CD14-positive monocyte (primary cell): ENCODE results near the gene NEURL1B. TPM values are rescaled to one million over a fixed set of nuclear protein-coding genes. Genes with fewer than 3 reads are reported as not detected.

Experiments used
- DNase-seq, 3 donors: peaks; one replicate each; pipeline ENCODE4 v3.0.0-alpha.2; 2011 to 2022
- H2AFZ ChIP-seq: 2 replicates; pipeline ENCODE4 v1.6.0; 2012; ENCODE audit warnings: mild to moderate bottlenecking, low read depth, low read length, inconsistent platforms; ENCODE audit not compliant: insufficient read depth, poor library complexity, severe bottlenecking
- H3K27ac ChIP-seq, 2 donors: 1 replicate in 1 of 2; 2 replicates in 1 of 2; pipeline ENCODE4 v1.5.1; 2012 to 2013; ENCODE audit warnings: low read length in 2 of 2, control low read depth in 1 of 2, inconsistent platforms in 1 of 2, low read depth in 1 of 2, mild to moderate bottlenecking in 1 of 2
- H3K27me3 ChIP-seq, 2 donors: one replicate each; pipeline versions ENCODE4 v1.6.0 to v1.6.1; 2011 to 2013; ENCODE audit warnings: low read length in 2 of 2; ENCODE audit not compliant: control insufficient read depth in 2 of 2, insufficient read depth in 2 of 2
- H3K36me3 ChIP-seq, 2 donors: replicated peaks in 1 of 2; 1 replicate in 1 of 2; 2 replicates in 1 of 2; pipeline versions ENCODE4 v1.5.1 to v1.6.1; 2012 to 2013; ENCODE audit warnings: low read length in 2 of 2, control low read depth in 1 of 2, inconsistent platforms in 1 of 2, mild to moderate bottlenecking in 1 of 2; ENCODE audit not compliant: insufficient read depth in 2 of 2, control insufficient read depth in 1 of 2
- H3K4me1 ChIP-seq, 2 donors: 1 replicate in 1 of 2; 2 replicates in 1 of 2; pipeline versions ENCODE4 v1.5.1 to v1.6.1; 2012 to 2013; ENCODE audit warnings: low read length in 2 of 2, control low read depth in 1 of 2, inconsistent platforms in 1 of 2, mild to moderate bottlenecking in 1 of 2, moderate library complexity in 1 of 2; ENCODE audit not compliant: insufficient read depth in 2 of 2, control insufficient read depth in 1 of 2
- H3K4me2 ChIP-seq: replicated peaks from 2 replicates; pipeline ENCODE3; 2012; ENCODE audit warnings: low read length, moderate library complexity, mild to moderate bottlenecking; ENCODE audit not compliant: poor library complexity, severe bottlenecking; ENCODE audit errors: extremely low read depth
- H3K4me3 ChIP-seq, 3 experiments: fragments of 200-600 bp in 1 of 3; sonication (generic) in 1 of 3; replicated peaks in 1 of 3; 1 replicate in 2 of 3; 2 replicates in 1 of 3; pipeline ENCODE4 v1.5.1; 2011 to 2013; ENCODE audit warnings: low read length in 3 of 3, mild to moderate bottlenecking in 3 of 3, control low read depth in 2 of 3, low read depth in 2 of 3, inconsistent platforms in 1 of 3, moderate library complexity in 1 of 3
- H3K79me2 ChIP-seq: 2 replicates; pipeline ENCODE4 v1.6.0; 2012; ENCODE audit warnings: mild to moderate bottlenecking, control low read depth, inconsistent platforms, low read length, moderate library complexity; ENCODE audit not compliant: insufficient read depth
- H3K9ac ChIP-seq: 2 replicates; pipeline ENCODE4 v1.6.0; 2017; ENCODE audit warnings: low read length, mild to moderate bottlenecking; ENCODE audit not compliant: insufficient read depth, poor library complexity, severe bottlenecking
- H3K9me3 ChIP-seq, 2 donors: replicated peaks in 1 of 2; 1 replicate in 1 of 2; 2 replicates in 1 of 2; pipeline versions ENCODE4 v1.5.1 to v1.6.1; 2012 to 2013; ENCODE audit warnings: low read length in 2 of 2, control low read depth in 1 of 2; ENCODE audit not compliant: control insufficient read depth in 1 of 2, insufficient read depth in 1 of 2
- H4K20me1 ChIP-seq: 2 replicates; pipeline ENCODE4 v1.6.0; 2012; ENCODE audit warnings: mild to moderate bottlenecking, low read length, control low read depth, moderate library complexity; ENCODE audit not compliant: insufficient read depth
- H3K27ac Mint-ChIP-seq, 7 donors: one replicate each; pipeline ENCODE4 v1.8.0; 2020; ENCODE audit warnings: mild to moderate bottlenecking in 7 of 7, mixed read lengths in 7 of 7, moderate library complexity in 6 of 7, inconsistent platforms in 2 of 7
- H3K27me3 Mint-ChIP-seq, 3 donors: one replicate each; pipeline ENCODE4 v1.8.0; 2021 to 2022; ENCODE audit warnings: low read depth in 3 of 3, mild to moderate bottlenecking in 3 of 3, mixed read lengths in 3 of 3, moderate library complexity in 3 of 3, inconsistent platforms in 1 of 3
- H3K36me3 Mint-ChIP-seq, 2 donors: one replicate each; pipeline ENCODE4 v1.8.0; 2020; ENCODE audit warnings: mixed read lengths in 2 of 2, inconsistent platforms in 1 of 2, mild to moderate bottlenecking in 1 of 2
- H3K4me1 Mint-ChIP-seq: one replicate; pipeline ENCODE4 v1.8.0; 2020; ENCODE audit warnings: mild to moderate bottlenecking, mixed read lengths
- H3K4me3 Mint-ChIP-seq, 2 donors: one replicate each; pipeline ENCODE4 v1.8.0; 2020; ENCODE audit warnings: mild to moderate bottlenecking in 2 of 2, mixed read lengths in 2 of 2, moderate library complexity in 1 of 2
- H3K9me3 Mint-ChIP-seq, 7 donors: one replicate each; pipeline ENCODE4 v1.8.0; 2020 to 2022; ENCODE audit warnings: mixed read lengths in 7 of 7, mild to moderate bottlenecking in 6 of 7, moderate library complexity in 6 of 7, inconsistent platforms in 2 of 7
- WGBS: methylation state at CpG from one replicate; pipeline ENCODE4 v1.1.5; 2013; ENCODE audit warnings: missing lambda C conversion rate; ENCODE audit not compliant: insufficient coverage; 5-methylcytosine and 5-hydroxymethylcytosine counted together
- intact Hi-C, 2 donors: fragments of 100-400 bp; cut with micrococcal nuclease; formaldehyde crosslinking; loops; one replicate each; pipeline versions ENCODE4 v1.15.0 to v1.15.1; 2023
- polyA plus RNA-seq, 3 donors: library from polyadenylated mRNA; depleted of rRNA in 1 of 3; unstranded in 2 of 3; stranded (reverse) in 1 of 3; fragments of 300-500 nt in 2 of 3; fragments of >200 nt in 1 of 3; fragmentation: Illumina TruSeq in 2 of 3; gene quantifications; 1 replicate in 2 of 3; 2 replicates in 1 of 3; pipeline ENCODE4 v1.2.3, GENCODE V29; 2012 to 2021
- TF ChIP-seq, protein P1 (sequence below): fragments of 200-600 bp; IDR thresholded peaks from one replicate; pipeline ENCODE4 v1.8.0; 2022; ENCODE audit warnings: antibody characterized with exemption, mild to moderate bottlenecking

NEURL1B gene
- polyA plus RNA-seq, 3 donors: 0.01 TPM; not detected in 2

DNA sequence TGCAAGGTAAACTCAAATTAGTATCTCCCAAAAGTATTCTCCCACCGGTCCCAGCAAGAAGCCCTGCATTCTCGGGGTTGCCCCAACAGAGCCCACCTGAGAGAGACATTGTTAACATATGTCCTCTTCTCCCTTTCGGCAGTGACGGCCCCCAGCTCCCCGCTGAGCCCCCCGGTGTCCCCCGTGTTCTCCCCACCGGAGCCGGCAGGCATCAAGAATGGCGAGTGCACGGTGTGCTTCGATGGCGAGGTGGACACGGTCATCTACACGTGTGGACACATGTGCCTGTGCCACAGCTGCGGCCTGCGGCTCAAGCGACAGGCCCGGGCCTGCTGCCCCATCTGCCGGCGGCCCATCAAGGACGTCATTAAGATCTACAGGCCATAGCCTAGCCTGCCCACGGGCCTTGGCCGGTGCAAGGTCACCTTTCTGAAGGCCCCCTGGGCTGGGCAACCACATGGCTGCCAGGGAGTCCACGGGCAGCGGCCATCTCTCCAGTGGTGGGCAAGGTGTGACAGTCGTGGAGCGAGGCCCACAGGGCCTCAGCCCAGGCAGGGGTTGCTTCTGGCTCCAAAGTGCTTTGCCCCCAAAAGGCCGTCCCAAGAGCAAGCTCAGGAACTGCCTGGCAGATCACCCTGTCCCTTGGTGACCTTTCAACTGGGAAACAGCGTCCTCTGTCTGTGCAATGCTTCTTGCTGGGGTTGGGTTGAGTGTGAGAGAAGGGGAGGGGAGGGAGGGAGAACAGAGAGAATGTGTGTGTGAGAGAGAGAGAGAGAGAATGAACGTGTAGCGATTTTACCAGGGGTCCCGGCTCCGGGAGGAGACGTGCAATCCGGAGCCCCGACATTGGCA lies 45.7 kb downstream of the NEURL1B start:
- TF ChIP-seq, protein P1, sequence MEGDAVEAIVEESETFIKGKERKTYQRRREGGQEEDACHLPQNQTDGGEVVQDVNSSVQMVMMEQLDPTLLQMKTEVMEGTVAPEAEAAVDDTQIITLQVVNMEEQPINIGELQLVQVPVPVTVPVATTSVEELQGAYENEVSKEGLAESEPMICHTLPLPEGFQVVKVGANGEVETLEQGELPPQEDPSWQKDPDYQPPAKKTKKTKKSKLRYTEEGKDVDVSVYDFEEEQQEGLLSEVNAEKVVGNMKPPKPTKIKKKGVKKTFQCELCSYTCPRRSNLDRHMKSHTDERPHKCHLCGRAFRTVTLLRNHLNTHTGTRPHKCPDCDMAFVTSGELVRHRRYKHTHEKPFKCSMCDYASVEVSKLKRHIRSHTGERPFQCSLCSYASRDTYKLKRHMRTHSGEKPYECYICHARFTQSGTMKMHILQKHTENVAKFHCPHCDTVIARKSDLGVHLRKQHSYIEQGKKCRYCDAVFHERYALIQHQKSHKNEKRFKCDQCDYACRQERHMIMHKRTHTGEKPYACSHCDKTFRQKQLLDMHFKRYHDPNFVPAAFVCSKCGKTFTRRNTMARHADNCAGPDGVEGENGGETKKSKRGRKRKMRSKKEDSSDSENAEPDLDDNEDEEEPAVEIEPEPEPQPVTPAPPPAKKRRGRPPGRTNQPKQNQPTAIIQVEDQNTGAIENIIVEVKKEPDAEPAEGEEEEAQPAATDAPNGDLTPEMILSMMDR: no peak
- 97% methylated on average over 35 of the region's 37 CpGs for WGBS
- no peak overlapping the region for H3K9ac ChIP-seq

GRCh38 chr5:172687940-172688339 lies 46.9 kb downstream of the NEURL1B start:
- WGBS: 80% methylated on average over 2 of the region's 4 CpGs
- Histone ChIP-seq H3K9ac (no peak overlapping the region), H2AFZ (no peak overlapping the region)

More for the DNA sequence above, 45.7 kb downstream of the NEURL1B start:
- Histone ChIP-seq H3K4me3 (no peak overlapping the region), H3K27ac (no peak overlapping the region), H3K79me2 (no peaks in the 10 kb centered on the region), H3K4me2 (no peak overlapping the region), H2AFZ (no peak overlapping the region), H4K20me1 (no peaks in the 10 kb centered on the region), H3K9me3 (no peaks in the 10 kb centered on the region), H3K36me3 (no peaks in the 10 kb centered on the region), H3K27me3 (peaks cover 0 to 7% of the 10 kb centered on the region in 2 donors), H3K4me1 (peaks cover 0 to 4% of the 10 kb centered on the region in 2 donors)
- H3K4me1 Mint-ChIP-seq: peaks cover 12% of the 10 kb centered on the region
- H3K4me3 Mint-ChIP-seq: no peak overlapping the region
- no peak for DNase-seq
- peaks cover 4 to 16% of the 10 kb centered on the region in 2 donors for H3K36me3 Mint-ChIP-seq
- peaks cover 0 to 7% (median 3%) of the 10 kb centered on the region in 7 donors for H3K9me3 Mint-ChIP-seq
- no peak overlapping the region for H3K27ac Mint-ChIP-seq
- intact Hi-C loops: no loop called here
- peaks cover 6 to 11% (median 9%) of the 10 kb centered on the region in 3 donors for H3K27me3 Mint-ChIP-seq

More at GRCh38 chr5:172687940-172688339, 46.9 kb downstream of the NEURL1B start:
- Mint-ChIP-seq H3K27me3 (peaks cover 2 to 6% (median 4%) of the 10 kb centered on the region in 3 donors), H3K27ac (peak overlapping the region in 1 of 7 donors; percentile 9), H3K9me3 (peaks cover 0 to 2% (median 2%) of the 10 kb centered on the region in 7 donors), H3K4me1 (peaks cover 10% of the 10 kb centered on the region), H3K36me3 (peaks cover 1 to 11% of the 10 kb centered on the region in 2 donors), H3K4me3 (no peak overlapping the region)
- no peaks in the 10 kb centered on the region for H3K9me3 ChIP-seq
- H3K4me1 ChIP-seq: peaks cover 0 to 4% of the 10 kb centered on the region in 2 donors
- no peak overlapping the region for H3K4me3 ChIP-seq
- peaks cover 0 to 2% of the 10 kb centered on the region in 2 donors for H3K27me3 ChIP-seq
- H3K27ac ChIP-seq: no peak overlapping the region
- no peaks in the 10 kb centered on the region for H3K79me2 ChIP-seq
- H4K20me1 ChIP-seq: no peaks in the 10 kb centered on the region
- intact Hi-C loops: no loop called here
- H3K36me3 ChIP-seq: no peaks in the 10 kb centered on the region
- DNase-seq: no peak
- TF ChIP-seq, protein P1: no peak
- H3K4me2 ChIP-seq: no peak overlapping the region
